ENCODE data around the gene ERBIN. TPM values are rescaled to one million over a fixed set of nuclear protein-coding genes. Genes with fewer than 3 reads are reported as not detected.
"Not testable (repeated sequence)": the region's sequence is repeated elsewhere in the genome, so short reads cannot be mapped to it uniquely, and the experiment has no call there.

ERBIN gene
- total RNA-seq, 4 donors from 2014 or later = 45.1 to 64.9 (median 56.9) TPM

DNA sequence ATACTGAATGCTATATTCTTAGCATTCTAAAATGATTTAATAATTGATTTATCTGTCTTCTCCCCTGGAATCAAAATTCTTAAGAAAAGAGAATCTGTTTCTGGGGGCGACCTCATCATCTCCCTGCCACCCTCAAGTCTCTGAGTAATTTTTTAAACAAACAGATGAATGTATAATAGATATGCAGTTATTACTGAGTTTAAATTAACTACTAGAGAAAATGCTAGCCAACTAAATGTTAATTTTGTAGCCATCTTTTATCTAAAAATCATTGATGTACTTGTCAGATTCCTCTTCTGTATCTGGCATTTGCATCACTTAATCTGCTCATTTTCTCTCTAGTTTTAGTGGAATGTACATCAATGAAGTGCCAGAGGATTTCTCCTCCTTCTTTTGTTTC, 87.5 kb downstream of the ERBIN start:
- ATAC-seq (ENCODE audit: low FRiP score) (no peak), DNase-seq (ENCODE audit: low spot score) (no peak)
- TF ChIP-seq, protein P1, sequence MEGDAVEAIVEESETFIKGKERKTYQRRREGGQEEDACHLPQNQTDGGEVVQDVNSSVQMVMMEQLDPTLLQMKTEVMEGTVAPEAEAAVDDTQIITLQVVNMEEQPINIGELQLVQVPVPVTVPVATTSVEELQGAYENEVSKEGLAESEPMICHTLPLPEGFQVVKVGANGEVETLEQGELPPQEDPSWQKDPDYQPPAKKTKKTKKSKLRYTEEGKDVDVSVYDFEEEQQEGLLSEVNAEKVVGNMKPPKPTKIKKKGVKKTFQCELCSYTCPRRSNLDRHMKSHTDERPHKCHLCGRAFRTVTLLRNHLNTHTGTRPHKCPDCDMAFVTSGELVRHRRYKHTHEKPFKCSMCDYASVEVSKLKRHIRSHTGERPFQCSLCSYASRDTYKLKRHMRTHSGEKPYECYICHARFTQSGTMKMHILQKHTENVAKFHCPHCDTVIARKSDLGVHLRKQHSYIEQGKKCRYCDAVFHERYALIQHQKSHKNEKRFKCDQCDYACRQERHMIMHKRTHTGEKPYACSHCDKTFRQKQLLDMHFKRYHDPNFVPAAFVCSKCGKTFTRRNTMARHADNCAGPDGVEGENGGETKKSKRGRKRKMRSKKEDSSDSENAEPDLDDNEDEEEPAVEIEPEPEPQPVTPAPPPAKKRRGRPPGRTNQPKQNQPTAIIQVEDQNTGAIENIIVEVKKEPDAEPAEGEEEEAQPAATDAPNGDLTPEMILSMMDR (IDR thresholded peaks at IDR 0.05) = no peak

GRCh38 chr5:66015196-66015960, 89.0 kb downstream of the ERBIN start:
- ATAC-seq (ENCODE audit: low FRiP score) = no peak
- no peak for DNase-seq (ENCODE audit: low spot score)
- TF ChIP-seq, protein P1 (IDR thresholded peaks at IDR 0.05) = no peak

- DNase-seq (ENCODE audit: low spot score) (no peak), ATAC-seq (ENCODE audit: low FRiP score) (no peak)
- TF ChIP-seq, protein P1 (IDR thresholded peaks at IDR 0.05) = no peak
Observed at GRCh38 chr5:66021585-66021984, 95.2 kb downstream of the ERBIN start.

GRCh38 chr5:66039296-66039695, 112.9 kb downstream of the ERBIN start:
- no peak for ATAC-seq (ENCODE audit: low FRiP score)
- TF ChIP-seq, protein P1 (IDR thresholded peaks at IDR 0.05) = no peak
- DNase-seq (ENCODE audit: low spot score) = no peak

- TF ChIP-seq, protein P1 (IDR thresholded peaks at IDR 0.05) = no peak
- DNase-seq (ENCODE audit: low spot score) (no peak), ATAC-seq (ENCODE audit: low FRiP score) (no peak)
Observed at GRCh38 chr5:66039701-66040100, 113.3 kb downstream of the ERBIN start.

- ATAC-seq (ENCODE audit: low FRiP score) (no peak), DNase-seq (ENCODE audit: low spot score) (no peak)
- TF ChIP-seq, protein P1 (IDR thresholded peaks at IDR 0.05) = no peak
Observed at GRCh38 chr5:66041627-66042026, 115.3 kb downstream of the ERBIN start.

DNA sequence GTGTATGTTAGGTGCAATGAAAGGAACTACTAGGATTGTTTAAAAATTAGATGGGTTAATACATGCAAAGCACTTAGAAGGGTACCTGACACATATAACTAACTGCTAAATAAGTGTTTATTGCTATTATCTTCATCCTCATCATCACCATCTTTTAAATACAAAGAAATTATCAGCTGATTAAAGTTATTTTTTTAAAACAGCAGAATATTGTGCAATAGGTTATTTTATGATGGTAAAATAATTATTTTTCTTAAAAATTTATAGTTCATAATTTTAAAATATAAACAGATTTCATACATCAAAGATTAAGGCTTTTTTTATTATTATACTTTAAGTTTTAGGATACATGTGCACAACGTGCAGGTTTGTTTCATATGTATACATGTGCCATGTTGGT, 130.9 kb downstream of the ERBIN start:
- DNase-seq (ENCODE audit: low spot score) (no peak), ATAC-seq (ENCODE audit: low FRiP score) (no peak)
- TF ChIP-seq, protein P1 (IDR thresholded peaks at IDR 0.05) = no peak

DNA sequence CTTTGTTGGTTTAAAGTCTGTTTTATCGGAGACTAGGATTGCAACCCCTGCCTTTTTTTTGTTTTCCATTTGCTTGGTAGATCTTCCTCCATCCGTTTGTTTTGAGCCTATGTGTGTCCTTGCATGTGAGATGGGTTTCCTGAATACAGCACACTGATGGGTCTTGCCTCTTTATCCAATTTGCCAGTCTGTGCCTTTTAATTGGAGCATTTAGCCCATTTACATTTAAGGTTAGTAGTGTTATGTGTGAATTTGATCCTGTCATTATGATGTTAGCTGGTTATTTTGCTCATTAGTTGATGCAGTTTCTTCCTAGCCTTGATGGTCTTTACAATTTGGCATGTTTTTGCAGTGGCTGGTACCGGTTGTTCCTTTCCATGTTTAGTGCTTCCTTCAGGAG, 134.9 kb downstream of the ERBIN start:
- DNase-seq (ENCODE audit: low spot score); ATAC-seq (ENCODE audit: low FRiP score): not testable (repeated sequence)

GRCh38 chr5:66063061-66063460, 136.7 kb downstream of the ERBIN start:
- not testable (repeated sequence) for DNase-seq (ENCODE audit: low spot score); ATAC-seq (ENCODE audit: low FRiP score)

All from omental fat pad (tissue), 4 donors.